Measurements from ENCODE around the gene HK2.
A peak's percentile ranks its signal among the peaks of the same experiment; 100 is the strongest.
"Not testable (repeated sequence)": the region's sequence is repeated elsewhere in the genome, so short reads cannot be mapped to it uniquely, and the experiment has no call there.

The HK2 gene

GRCh38 chr2:74834792-74835755 is 1.1 kb downstream of the HK2 start:
- peak; percentile 57 for DNase-seq (ENCODE audit: low spot score)

- peak; percentile 64 for DNase-seq (ENCODE audit: low spot score)
Observed at GRCh38 chr2:74835831-74836674, 2.1 kb downstream of the HK2 start.

- DNase-seq (ENCODE audit: low spot score), result no peak
Observed at GRCh38 chr2:74836675-74837401, 2.9 kb downstream of the HK2 start.

GRCh38 chr2:74841641-74842040 is 7.7 kb downstream of the HK2 start:
- no peak for DNase-seq (ENCODE audit: low spot score)

- no peak for DNase-seq (ENCODE audit: low spot score)
Observed at GRCh38 chr2:74843433-74843832, 9.5 kb downstream of the HK2 start.

GRCh38 chr2:74843899-74844298 is 10.0 kb downstream of the HK2 start:
- no peak for DNase-seq (ENCODE audit: low spot score)

GRCh38 chr2:74844752-74845151 is 10.8 kb downstream of the HK2 start:
- no peak for DNase-seq (ENCODE audit: low spot score)

- DNase-seq (ENCODE audit: low spot score), result no peak
Observed at GRCh38 chr2:74845217-74845751, 11.4 kb downstream of the HK2 start.

- no peak for DNase-seq (ENCODE audit: low spot score)
Observed at GRCh38 chr2:74845991-74846390, 12.1 kb downstream of the HK2 start.

- no peak for DNase-seq (ENCODE audit: low spot score)
Observed at GRCh38 chr2:74846481-74846880, 12.6 kb downstream of the HK2 start.

- DNase-seq (ENCODE audit: low spot score), result no peak
Observed at GRCh38 chr2:74847070-74847858, 13.3 kb downstream of the HK2 start.

- DNase-seq (ENCODE audit: low spot score), result no peak
Observed at GRCh38 chr2:74849228-74849892, 15.4 kb downstream of the HK2 start.

GRCh38 chr2:74850496-74851190 is 16.7 kb downstream of the HK2 start:
- DNase-seq (ENCODE audit: low spot score), result no peak

GRCh38 chr2:74851191-74851566 is 17.3 kb downstream of the HK2 start:
- no peak for DNase-seq (ENCODE audit: low spot score)

- not testable (repeated sequence) for DNase-seq (ENCODE audit: low spot score)
Observed at GRCh38 chr2:74853360-74853759, 19.4 kb downstream of the HK2 start.

GRCh38 chr2:74854401-74854800 is 20.5 kb downstream of the HK2 start:
- no peak for DNase-seq (ENCODE audit: low spot score)

GRCh38 chr2:74855114-74855707 is 21.3 kb downstream of the HK2 start:
- not testable (repeated sequence) for DNase-seq (ENCODE audit: low spot score)

GRCh38 chr2:74856004-74856578 is 22.2 kb downstream of the HK2 start:
- DNase-seq (ENCODE audit: low spot score), result no peak

GRCh38 chr2:74856599-74856998 is 22.7 kb downstream of the HK2 start:
- DNase-seq (ENCODE audit: low spot score), result no peak

All from cerebellar cortex (tissue), 1 donor.